Neural crest cell (in vitro differentiated cells): Measurements from ENCODE around the gene PDE10A. TPM values are rescaled to one million over a fixed set of nuclear protein-coding genes. Genes with fewer than 3 reads are reported as not detected.

Source experiments
- DNase-seq: peaks from one replicate; pipeline ENCODE4 v3.0.0; 2021; ENCODE audit warnings: low read depth, mixed read lengths, low spot score
- H3K27ac Mint-ChIP-seq: one replicate; pipeline ENCODE4 v1.8.0; 2021; ENCODE audit warnings: mild to moderate bottlenecking, mixed read lengths; ENCODE audit not compliant: unreplicated experiment
- H3K27me3 Mint-ChIP-seq: 2 replicates; pipeline ENCODE4 v1.8.0; 2021; ENCODE audit warnings: low read depth, mild to moderate bottlenecking, mixed read lengths
- H3K36me3 Mint-ChIP-seq: 2 replicates; pipeline ENCODE4 v1.8.0; 2021; ENCODE audit warnings: low read depth, mild to moderate bottlenecking, mixed read lengths
- H3K4me1 Mint-ChIP-seq: 2 replicates; pipeline ENCODE4 v1.8.0; 2021; ENCODE audit warnings: mixed read lengths
- H3K4me3 Mint-ChIP-seq: one replicate; pipeline ENCODE4 v1.8.0; 2021; ENCODE audit warnings: mild to moderate bottlenecking, mixed read lengths
- H3K9me3 Mint-ChIP-seq: 2 replicates; pipeline ENCODE4 v1.8.0; 2021; ENCODE audit warnings: mixed read lengths
- CTCF ChIP-seq: fragments of 200-600 bp; sonication (generic); conservative IDR thresholded peaks from 2 replicates; pipeline ENCODE4 v1.5.0; 2021; ENCODE audit warnings: antibody characterized with exemption, mild to moderate bottlenecking
- total RNA-seq: library from RNA; stranded (reverse); gene quantifications from 2 replicates; pipeline ENCODE4 v1.2.1, GENCODE V29; 2021

PDE10A gene
- total RNA-seq, 1 donor from 2014 or later: 26.2 TPM

- no peaks in the 10 kb centered on the region for H3K9me3 Mint-ChIP-seq
- H3K27ac Mint-ChIP-seq: no peak overlapping the region
- no peak for TF ChIP-seq CTCF
- H3K4me1 Mint-ChIP-seq: peaks cover 7% of the 10 kb centered on the region
- peaks cover 12% of the 10 kb centered on the region for H3K27me3 Mint-ChIP-seq
- no peaks in the 10 kb centered on the region for H3K36me3 Mint-ChIP-seq
- no peak overlapping the region for H3K4me3 Mint-ChIP-seq
- DNase-seq: no peak
These were observed 14.1 kb upstream of the PDE10A start for GRCh38 chr6:165677091-165677490.

- no peak overlapping the region for H3K4me3 Mint-ChIP-seq
- TF ChIP-seq CTCF: no peak
- no peaks in the 10 kb centered on the region for H3K9me3 Mint-ChIP-seq
- no peak for DNase-seq
- H3K4me1 Mint-ChIP-seq: peaks cover 7% of the 10 kb centered on the region
- no peak overlapping the region for H3K27ac Mint-ChIP-seq
- no peaks in the 10 kb centered on the region for H3K36me3 Mint-ChIP-seq
- H3K27me3 Mint-ChIP-seq: peaks cover 12% of the 10 kb centered on the region
These were observed 13.5 kb upstream of the PDE10A start for GRCh38 chr6:165676435-165677068.

GRCh38 chr6:165675120-165675519 lies 12.1 kb upstream of the PDE10A start:
- H3K9me3 Mint-ChIP-seq: no peaks in the 10 kb centered on the region
- DNase-seq: no peak
- no peaks in the 10 kb centered on the region for H3K36me3 Mint-ChIP-seq
- peaks cover 7% of the 10 kb centered on the region for H3K4me1 Mint-ChIP-seq
- no peak overlapping the region for H3K27ac Mint-ChIP-seq
- H3K4me3 Mint-ChIP-seq: no peak overlapping the region
- TF ChIP-seq CTCF: no peak
- H3K27me3 Mint-ChIP-seq: peaks cover 21% of the 10 kb centered on the region

- H3K4me3 Mint-ChIP-seq: peak overlapping the region; percentile 24
- TF ChIP-seq CTCF: no peak
- DNase-seq: no peak
- no peaks in the 10 kb centered on the region for H3K9me3 Mint-ChIP-seq
- H3K27me3 Mint-ChIP-seq: peaks cover 28% of the 10 kb centered on the region
- H3K4me1 Mint-ChIP-seq: peaks cover 7% of the 10 kb centered on the region
- H3K36me3 Mint-ChIP-seq: no peaks in the 10 kb centered on the region
- H3K27ac Mint-ChIP-seq: no peak overlapping the region
These were observed 11.4 kb upstream of the PDE10A start for GRCh38 chr6:165674155-165675029.

GRCh38 chr6:165671222-165671768 lies 8.3 kb upstream of the PDE10A start:
- Mint-ChIP-seq H3K27ac (no peak overlapping the region), H3K36me3 (no peaks in the 10 kb centered on the region), H3K4me1 (peaks cover 4% of the 10 kb centered on the region), H3K27me3 (peaks cover 47% of the 10 kb centered on the region), H3K4me3 (no peak overlapping the region), H3K9me3 (no peaks in the 10 kb centered on the region)
- TF ChIP-seq CTCF: no peak
- no peak for DNase-seq
